UCSD-AML1 (cell line): ENCODE data around the gene ZNF746.

Experiments
- DNase-seq: peaks from one replicate; lab custom pipeline; 2025; ENCODE audit not compliant: unreplicated experiment; lab: John Stamatoyannopoulos, UW

Gene ZNF746

DNA sequence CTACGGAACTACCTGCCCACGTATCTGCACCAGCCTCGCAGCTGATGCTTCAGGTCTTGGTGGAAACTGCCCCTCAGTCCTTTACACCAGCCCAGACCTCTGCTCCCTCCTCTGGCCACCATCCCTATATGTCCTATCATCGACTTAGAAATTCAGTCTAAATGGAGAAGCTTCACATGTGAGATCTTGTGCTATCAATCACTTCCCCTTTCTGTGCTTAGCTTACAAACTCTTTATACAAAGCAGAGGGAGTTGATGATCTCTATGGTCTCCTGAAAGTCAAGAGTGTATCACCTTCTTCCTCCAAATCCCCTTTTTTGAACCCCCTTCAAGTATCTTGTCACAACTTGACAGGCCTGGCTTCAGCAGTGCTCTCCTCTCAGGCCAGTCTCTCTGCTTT, 67.4 kb downstream of the ZNF746 start:
- no peak for DNase-seq

GRCh38 chr7:149427893-149428292, 69.7 kb downstream of the ZNF746 start:
- DNase-seq, result no peak

- no peak for DNase-seq
These were observed 70.4 kb downstream of the ZNF746 start for GRCh38 chr7:149427096-149427680.

- DNase-seq, result no peak
These were observed 74.0 kb downstream of the ZNF746 start for GRCh38 chr7:149423449-149424110.

- no peak for DNase-seq
These were observed 74.7 kb downstream of the ZNF746 start for GRCh38 chr7:149422914-149423301.
